T47D (cell line): Measurements from ENCODE around the gene CTSO.
"Not testable (repeated sequence)": the region's sequence is repeated elsewhere in the genome, so short reads cannot be mapped to it uniquely, and the experiment has no call there.

ENCODE experiments used
- DNase-seq, 2 experiments: peaks; one replicate each; pipeline versions ENCODE4 v3.0.0 to v3.0.0-alpha.2; 2011 to 2012; ENCODE audit warnings: low read depth in 1 of 2, low spot score in 1 of 2
- JUND ChIP-seq: IDR thresholded peaks from 2 replicates; pipeline ENCODE4 v1.6.1; 2012; ENCODE audit warnings: low read depth
- in situ Hi-C: cut with HindIII; loops from 2 replicates; pipeline ENCODE4 v1.10.0; 2016; ENCODE audit warnings: low sequenced_read_pairs, low pct_unique_long_range_greater_than_20kb

Gene CTSO

DNA sequence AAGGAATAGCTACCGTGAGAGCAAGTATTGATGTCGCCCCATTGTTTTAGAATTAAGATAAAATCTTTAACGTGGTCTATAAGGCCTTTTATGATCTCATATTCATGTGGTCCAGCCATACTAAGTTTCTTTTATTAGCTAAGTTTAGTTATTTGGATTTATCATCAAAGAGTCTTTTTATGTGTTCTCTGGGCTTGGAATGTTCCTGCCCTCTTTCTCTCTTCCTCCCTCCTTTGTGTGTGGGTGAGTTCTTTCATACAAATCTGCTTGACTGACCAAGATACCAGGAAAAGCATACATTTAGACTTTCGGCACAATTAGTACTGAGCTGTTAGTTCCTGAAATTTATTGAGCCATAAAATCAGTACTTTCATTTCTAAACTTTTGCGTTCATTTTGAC is 38.9 kb downstream of the CTSO start:
- TF ChIP-seq JUND, result no peak
- no peak for DNase-seq
- in situ Hi-C loops, result no loop called here

DNA sequence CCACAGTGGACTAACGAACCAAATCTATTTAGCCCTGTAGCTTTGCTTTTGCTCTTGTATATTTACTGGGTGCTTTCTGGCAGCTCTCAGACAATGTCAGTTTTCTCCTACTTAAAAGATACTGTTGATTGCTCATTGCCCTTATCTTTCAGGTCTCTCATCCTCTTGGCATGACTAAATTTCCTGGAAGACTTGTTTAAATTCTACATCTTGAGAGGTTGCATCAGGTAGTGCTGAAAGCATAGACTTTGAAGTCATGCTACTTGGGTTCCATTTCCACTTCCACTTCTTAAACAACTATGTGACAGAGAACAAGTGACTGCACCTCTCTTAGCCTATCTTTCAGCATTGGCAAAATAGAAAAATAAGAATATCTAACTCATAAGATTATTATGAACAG is 41.8 kb downstream of the CTSO start:
- no peak for TF ChIP-seq JUND
- DNase-seq, result no peak
- in situ Hi-C loops, result no loop called here

DNA sequence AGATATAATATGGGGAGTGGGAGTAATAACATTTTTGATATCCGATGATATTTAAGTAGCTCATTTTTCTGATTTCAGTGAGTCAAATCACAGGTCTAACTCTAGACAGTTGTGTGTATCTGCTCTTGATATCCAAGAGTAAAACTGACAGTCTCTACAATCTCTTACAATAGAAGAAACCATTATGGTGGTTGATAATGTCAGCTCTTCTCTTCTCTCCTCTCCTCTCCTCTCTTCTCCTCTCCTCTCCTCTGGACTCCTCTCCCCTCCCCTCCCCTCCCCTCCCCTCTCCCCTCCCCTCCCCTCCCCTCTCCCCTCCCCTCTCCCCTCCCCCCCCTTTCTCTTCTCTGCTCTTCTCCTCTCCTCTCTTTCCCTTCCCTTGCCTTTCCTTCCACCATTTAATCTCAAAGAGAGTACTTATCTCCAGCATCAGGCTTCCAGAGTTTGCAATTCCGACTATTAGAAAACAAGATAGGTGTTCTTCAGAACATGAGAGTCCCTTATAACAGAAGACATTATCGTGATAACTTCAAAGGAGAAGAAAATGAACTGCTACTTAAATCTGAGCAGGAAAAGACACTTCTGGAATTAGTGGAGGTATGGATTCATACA is 43.9 kb downstream of the CTSO start:
- DNase-seq, result no peak
- in situ Hi-C loops, result no loop called here

DNA sequence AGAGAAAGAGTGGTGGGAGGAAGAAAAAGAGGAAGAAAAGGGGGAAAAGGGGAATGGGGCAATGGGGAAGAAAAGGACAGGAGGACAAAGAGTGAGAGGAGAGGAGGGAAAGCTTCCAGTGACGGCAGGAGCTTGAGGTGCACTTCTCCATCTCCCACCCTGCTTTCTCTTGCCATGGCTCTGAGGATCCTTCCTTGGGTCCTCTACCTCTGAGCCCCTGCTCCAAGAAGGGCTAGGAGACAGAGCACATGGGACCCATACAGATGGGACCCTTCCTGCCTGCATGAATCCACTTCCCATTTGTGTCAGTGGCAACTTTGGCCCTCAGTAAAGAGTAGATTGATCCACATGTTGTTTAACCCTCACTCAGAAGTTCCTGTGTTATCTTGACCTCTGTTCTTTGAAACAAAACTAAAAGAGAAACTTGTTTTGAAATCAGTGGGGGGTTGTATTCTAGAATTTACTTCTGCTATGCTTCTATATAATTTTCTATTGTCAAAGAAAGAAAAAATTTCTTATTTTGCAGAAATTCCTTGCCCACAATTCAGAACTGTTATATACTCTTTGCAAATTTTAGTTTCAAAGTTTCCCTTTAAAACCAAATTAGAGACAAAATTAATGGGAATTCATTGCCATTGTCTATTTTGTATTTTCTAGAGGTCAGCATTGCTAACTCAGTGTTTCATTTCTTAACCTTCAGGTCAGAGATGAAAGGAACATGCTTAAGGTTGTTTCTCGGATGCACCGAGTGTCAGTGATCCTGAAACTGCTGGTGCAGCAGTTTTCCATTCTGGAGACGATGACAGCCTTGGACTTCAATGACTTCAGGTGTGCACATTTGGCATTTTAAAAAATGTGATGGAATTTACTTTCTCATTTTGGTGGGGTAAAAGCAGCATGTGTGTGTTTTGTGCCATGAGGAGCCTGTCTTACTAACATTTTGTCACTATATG is 45.2 kb downstream of the CTSO start:
- in situ Hi-C loops, result no loop called here
- DNase-seq, result no peak
- TF ChIP-seq JUND, result no peak

More for the DNA sequence above, 43.9 kb downstream of the CTSO start:
- TF ChIP-seq JUND, result no peak

DNA sequence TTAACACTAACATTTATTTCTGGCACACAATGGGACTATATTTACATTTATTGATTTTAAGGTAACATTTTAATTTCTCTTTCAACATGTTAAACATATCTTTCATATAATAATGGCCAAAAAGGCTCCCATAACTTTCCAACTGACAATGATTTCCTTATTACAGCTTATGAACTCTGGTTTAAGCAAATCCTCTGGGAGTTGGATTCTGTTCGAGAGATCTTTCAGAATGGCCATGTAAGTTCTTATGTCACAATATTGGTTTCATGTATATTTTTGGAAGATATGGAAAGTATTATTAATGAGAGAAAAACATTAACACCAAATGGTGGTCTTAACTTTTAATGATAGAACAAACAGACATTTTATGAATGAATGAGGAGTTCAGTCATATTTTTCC is 46.1 kb downstream of the CTSO start:
- no peak for TF ChIP-seq JUND
- in situ Hi-C loops, result no loop called here
- DNase-seq, result no peak

- in situ Hi-C loops, result no loop called here
- peak in 1 of 2 experiments; percentile 51 for DNase-seq
- TF ChIP-seq JUND, result no peak
These were observed 47.0 kb downstream of the CTSO start for GRCh38 chr4:155906554-155907247.

- in situ Hi-C loops, result no loop called here
- no peak for TF ChIP-seq JUND
These were observed 49.3 kb downstream of the CTSO start for GRCh38 chr4:155904331-155904730.

GRCh38 chr4:155903453-155903852 is 50.2 kb downstream of the CTSO start, which contains the start of gene TDO2:
TSS of gene TDO2 (plus strand) at chr4:155903696. CDS start at chr4:155903759, 63 bp downstream.
- DNase-seq, result no peak
- in situ Hi-C loops, result no loop called here
- no peak for TF ChIP-seq JUND

More at GRCh38 chr4:155904331-155904730, 49.3 kb downstream of the CTSO start:
- DNase-seq, result no peak

DNA sequence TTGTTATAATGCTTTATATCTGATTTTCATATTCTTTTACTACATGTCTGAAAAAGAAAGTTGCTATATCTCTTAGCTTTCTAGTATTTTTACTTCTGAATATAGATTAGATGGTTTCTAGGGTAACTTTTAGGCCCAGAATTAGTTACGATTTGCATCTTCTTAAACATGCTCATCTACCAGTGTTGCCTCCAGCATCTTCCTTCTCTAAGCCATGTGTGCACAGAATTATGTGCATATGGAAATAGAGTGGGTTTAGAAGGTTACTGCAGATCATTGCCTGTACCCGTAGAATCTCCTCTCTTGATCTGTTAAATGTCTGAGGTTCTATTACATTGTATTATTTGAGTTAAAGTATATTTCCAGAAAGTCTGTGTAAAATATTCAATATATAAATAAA is 52.7 kb downstream of the CTSO start:
- no peak for DNase-seq
- in situ Hi-C loops, result no loop called here
- TF ChIP-seq JUND, result no peak

DNA sequence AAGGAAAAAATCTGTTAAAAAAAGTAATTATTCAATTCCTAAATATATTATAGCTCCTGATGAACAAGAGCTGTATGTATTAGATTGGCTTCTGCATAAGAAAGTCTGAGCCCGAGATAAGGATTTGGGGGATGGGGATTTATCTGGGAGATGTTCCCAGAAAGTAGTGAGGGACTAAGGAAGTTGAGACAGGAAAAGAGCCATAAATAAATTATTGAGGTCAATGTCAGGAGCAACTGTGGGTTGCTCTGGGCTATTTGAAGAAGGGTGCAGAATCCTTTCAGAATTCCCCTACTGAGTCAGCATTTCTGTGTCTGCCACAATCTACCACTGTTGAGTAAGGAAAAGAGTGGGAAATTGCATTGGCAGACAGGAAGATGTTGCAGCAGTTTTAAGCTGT is 53.3 kb downstream of the CTSO start:
- peak in 1 of 2 experiments; percentile 33 for DNase-seq
- TF ChIP-seq JUND, result no peak
- in situ Hi-C loops, result no loop called here

DNA sequence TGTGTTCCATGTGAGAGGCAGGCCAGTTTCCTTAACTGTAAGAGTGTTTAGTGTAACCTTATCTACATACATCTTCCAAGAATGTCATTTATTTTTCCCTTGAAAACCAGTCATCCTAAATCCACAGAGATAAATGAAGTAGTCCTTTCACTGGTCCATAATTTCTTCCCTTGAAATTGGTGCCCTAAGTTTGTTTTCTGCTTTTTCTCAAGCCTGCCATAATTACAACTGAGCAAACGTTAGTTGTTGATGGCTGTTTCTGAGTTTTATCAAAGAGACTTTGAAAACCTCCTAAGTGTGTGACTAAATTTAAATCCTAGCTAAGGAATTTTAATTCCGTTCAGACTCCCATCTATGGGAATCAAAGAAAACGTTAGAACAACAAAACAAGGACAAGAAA is 53.8 kb downstream of the CTSO start:
- DNase-seq, result no peak
- in situ Hi-C loops, result no loop called here
- no peak for TF ChIP-seq JUND

DNA sequence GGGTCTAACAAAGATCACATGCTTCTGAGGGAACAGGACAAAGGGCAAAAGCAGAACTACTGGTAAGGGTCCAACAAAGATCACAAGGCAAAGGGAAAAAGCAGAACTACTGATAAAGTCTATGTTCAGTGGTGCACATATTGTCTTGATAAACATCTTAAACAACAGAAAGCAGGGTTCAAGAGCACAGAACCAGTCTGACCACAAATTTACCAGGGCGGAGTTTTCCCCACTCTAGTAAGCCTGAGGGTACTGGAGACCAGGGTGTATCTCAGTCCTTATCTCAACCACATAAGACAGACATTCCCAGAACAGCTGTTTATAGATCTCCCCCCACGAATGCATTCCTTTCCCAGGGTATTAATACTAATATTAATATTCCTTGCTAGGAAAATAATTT is 55.3 kb downstream of the CTSO start:
- in situ Hi-C loops, DNase-seq: not testable (repeated sequence)

GRCh38 chr4:155891058-155891457 is 62.6 kb downstream of the CTSO start:
- in situ Hi-C loops, result no loop called here
- no peak for TF ChIP-seq JUND
- peak in 1 of 2 experiments; percentile 77 for DNase-seq
